ENCODE results near the gene VWA5B1.

Gene VWA5B1

GRCh38 chr1:20368866-20369470 lies 78.3 kb downstream of the VWA5B1 start:
- no peak overlapping the region for H3K4me3 Mint-ChIP-seq
- peaks cover 58% of the 10 kb centered on the region for H3K27me3 Mint-ChIP-seq (ENCODE audit: low read depth)
- H3K9me3 Mint-ChIP-seq = no peaks in the 10 kb centered on the region
- no peak overlapping the region for H3K27ac Mint-ChIP-seq
- H3K4me1 Mint-ChIP-seq (ENCODE audit: low read depth) = no peaks in the 10 kb centered on the region
- no peaks in the 10 kb centered on the region for H3K36me3 Mint-ChIP-seq (ENCODE audit: low read depth)

- Mint-ChIP-seq H3K9me3 (no peaks in the 10 kb centered on the region), H3K4me3 (no peak overlapping the region), H3K4me1 (ENCODE audit: low read depth) (no peaks in the 10 kb centered on the region), H3K27ac (no peak overlapping the region), H3K36me3 (ENCODE audit: low read depth) (no peaks in the 10 kb centered on the region), H3K27me3 (ENCODE audit: low read depth) (peaks cover 44% of the 10 kb centered on the region)
Measured at GRCh38 chr1:20370698-20371097, 80.0 kb downstream of the VWA5B1 start.

GRCh38 chr1:20371411-20371810 lies 80.7 kb downstream of the VWA5B1 start:
- H3K27me3 Mint-ChIP-seq (ENCODE audit: low read depth) = peaks cover 41% of the 10 kb centered on the region
- no peak overlapping the region for H3K27ac Mint-ChIP-seq
- H3K36me3 Mint-ChIP-seq (ENCODE audit: low read depth) = no peaks in the 10 kb centered on the region
- H3K9me3 Mint-ChIP-seq = no peaks in the 10 kb centered on the region
- H3K4me1 Mint-ChIP-seq (ENCODE audit: low read depth) = no peaks in the 10 kb centered on the region
- H3K4me3 Mint-ChIP-seq = no peak overlapping the region

- H3K27me3 Mint-ChIP-seq (ENCODE audit: low read depth) = peaks cover 38% of the 10 kb centered on the region
- no peaks in the 10 kb centered on the region for H3K9me3 Mint-ChIP-seq
- H3K4me3 Mint-ChIP-seq = no peak overlapping the region
- H3K36me3 Mint-ChIP-seq (ENCODE audit: low read depth) = no peaks in the 10 kb centered on the region
- no peaks in the 10 kb centered on the region for H3K4me1 Mint-ChIP-seq (ENCODE audit: low read depth)
- no peak overlapping the region for H3K27ac Mint-ChIP-seq
Measured at GRCh38 chr1:20371883-20372282, 81.2 kb downstream of the VWA5B1 start.

- no peak overlapping the region for H3K4me3 Mint-ChIP-seq
- H3K27ac Mint-ChIP-seq = no peak overlapping the region
- H3K27me3 Mint-ChIP-seq (ENCODE audit: low read depth) = peaks cover 30% of the 10 kb centered on the region
- no peaks in the 10 kb centered on the region for H3K9me3 Mint-ChIP-seq
- no peaks in the 10 kb centered on the region for H3K36me3 Mint-ChIP-seq (ENCODE audit: low read depth)
- no peaks in the 10 kb centered on the region for H3K4me1 Mint-ChIP-seq (ENCODE audit: low read depth)
Measured at GRCh38 chr1:20372676-20373075, 82.0 kb downstream of the VWA5B1 start.

- Mint-ChIP-seq H3K27me3 (ENCODE audit: low read depth) (peaks cover 24% of the 10 kb centered on the region), H3K36me3 (ENCODE audit: low read depth) (no peaks in the 10 kb centered on the region), H3K4me1 (ENCODE audit: low read depth) (no peaks in the 10 kb centered on the region), H3K27ac (no peak overlapping the region), H3K9me3 (no peaks in the 10 kb centered on the region), H3K4me3 (no peak overlapping the region)
Measured at GRCh38 chr1:20373286-20373685, 82.6 kb downstream of the VWA5B1 start.

GRCh38 chr1:20373764-20374163 lies 83.1 kb downstream of the VWA5B1 start:
- Mint-ChIP-seq H3K27me3 (ENCODE audit: low read depth) (peaks cover 19% of the 10 kb centered on the region), H3K9me3 (no peaks in the 10 kb centered on the region), H3K4me1 (ENCODE audit: low read depth) (no peaks in the 10 kb centered on the region), H3K4me3 (no peak overlapping the region), H3K36me3 (ENCODE audit: low read depth) (no peaks in the 10 kb centered on the region), H3K27ac (no peak overlapping the region)

GRCh38 chr1:20375563-20375962 lies 84.9 kb downstream of the VWA5B1 start:
- peaks cover 8% of the 10 kb centered on the region for H3K27me3 Mint-ChIP-seq (ENCODE audit: low read depth)
- no peak overlapping the region for H3K27ac Mint-ChIP-seq
- H3K9me3 Mint-ChIP-seq = no peaks in the 10 kb centered on the region
- no peaks in the 10 kb centered on the region for H3K4me1 Mint-ChIP-seq (ENCODE audit: low read depth)
- no peak overlapping the region for H3K4me3 Mint-ChIP-seq
- no peaks in the 10 kb centered on the region for H3K36me3 Mint-ChIP-seq (ENCODE audit: low read depth)

GRCh38 chr1:20376171-20376570 lies 85.5 kb downstream of the VWA5B1 start:
- no peaks in the 10 kb centered on the region for H3K9me3 Mint-ChIP-seq
- H3K4me1 Mint-ChIP-seq (ENCODE audit: low read depth) = no peaks in the 10 kb centered on the region
- H3K4me3 Mint-ChIP-seq = no peak overlapping the region
- peaks cover 8% of the 10 kb centered on the region for H3K27me3 Mint-ChIP-seq (ENCODE audit: low read depth)
- H3K36me3 Mint-ChIP-seq (ENCODE audit: low read depth) = no peaks in the 10 kb centered on the region
- H3K27ac Mint-ChIP-seq = no peak overlapping the region

GRCh38 chr1:20376880-20377494 lies 86.3 kb downstream of the VWA5B1 start:
- H3K36me3 Mint-ChIP-seq (ENCODE audit: low read depth) = no peaks in the 10 kb centered on the region
- H3K9me3 Mint-ChIP-seq = no peaks in the 10 kb centered on the region
- H3K4me1 Mint-ChIP-seq (ENCODE audit: low read depth) = no peaks in the 10 kb centered on the region
- no peak overlapping the region for H3K4me3 Mint-ChIP-seq
- H3K27me3 Mint-ChIP-seq (ENCODE audit: low read depth) = peaks cover 4% of the 10 kb centered on the region
- H3K27ac Mint-ChIP-seq = no peak overlapping the region

- H3K27me3 Mint-ChIP-seq (ENCODE audit: low read depth) = no peaks in the 10 kb centered on the region
- no peaks in the 10 kb centered on the region for H3K36me3 Mint-ChIP-seq (ENCODE audit: low read depth)
- no peaks in the 10 kb centered on the region for H3K9me3 Mint-ChIP-seq
- H3K4me1 Mint-ChIP-seq (ENCODE audit: low read depth) = no peaks in the 10 kb centered on the region
- H3K4me3 Mint-ChIP-seq = no peak overlapping the region
- H3K27ac Mint-ChIP-seq = no peak overlapping the region
Measured at GRCh38 chr1:20377516-20378270, 87.0 kb downstream of the VWA5B1 start.

GRCh38 chr1:20379075-20379474 lies 88.4 kb downstream of the VWA5B1 start:
- H3K27me3 Mint-ChIP-seq (ENCODE audit: low read depth) = no peaks in the 10 kb centered on the region
- no peaks in the 10 kb centered on the region for H3K9me3 Mint-ChIP-seq
- H3K4me3 Mint-ChIP-seq = no peak overlapping the region
- H3K36me3 Mint-ChIP-seq (ENCODE audit: low read depth) = no peaks in the 10 kb centered on the region
- no peak overlapping the region for H3K27ac Mint-ChIP-seq
- no peaks in the 10 kb centered on the region for H3K4me1 Mint-ChIP-seq (ENCODE audit: low read depth)

GRCh38 chr1:20380175-20380574 lies 89.5 kb downstream of the VWA5B1 start:
- peaks cover 4% of the 10 kb centered on the region for H3K27me3 Mint-ChIP-seq (ENCODE audit: low read depth)
- no peaks in the 10 kb centered on the region for H3K36me3 Mint-ChIP-seq (ENCODE audit: low read depth)
- H3K27ac Mint-ChIP-seq = no peak overlapping the region
- no peaks in the 10 kb centered on the region for H3K4me1 Mint-ChIP-seq (ENCODE audit: low read depth)
- H3K4me3 Mint-ChIP-seq = no peak overlapping the region
- H3K9me3 Mint-ChIP-seq = no peaks in the 10 kb centered on the region

- H3K36me3 Mint-ChIP-seq (ENCODE audit: low read depth) = no peaks in the 10 kb centered on the region
- H3K9me3 Mint-ChIP-seq = no peaks in the 10 kb centered on the region
- H3K4me3 Mint-ChIP-seq = no peak overlapping the region
- H3K4me1 Mint-ChIP-seq (ENCODE audit: low read depth) = no peaks in the 10 kb centered on the region
- peaks cover 9% of the 10 kb centered on the region for H3K27me3 Mint-ChIP-seq (ENCODE audit: low read depth)
- H3K27ac Mint-ChIP-seq = no peak overlapping the region
Measured at GRCh38 chr1:20380616-20381035, 90.0 kb downstream of the VWA5B1 start.

GRCh38 chr1:20381045-20381641 lies 90.5 kb downstream of the VWA5B1 start:
- Mint-ChIP-seq H3K9me3 (no peaks in the 10 kb centered on the region), H3K36me3 (ENCODE audit: low read depth) (no peaks in the 10 kb centered on the region), H3K4me3 (no peak overlapping the region), H3K27ac (no peak overlapping the region), H3K4me1 (ENCODE audit: low read depth) (no peaks in the 10 kb centered on the region), H3K27me3 (ENCODE audit: low read depth) (peaks cover 9% of the 10 kb centered on the region)

Data from T-helper 1 cell treated with Interleukin-12 subunit alpha and Interleukin-12 subunit beta and Interleukin-4 antibody, amounts not matched to agents 30 μg/mL and 1 μg/mL, for 36 hours (primary cell).